ENCODE results near the gene PTPRN.
"Not testable (repeated sequence)": the region's sequence is repeated elsewhere in the genome, so short reads cannot be mapped to it uniquely, and the experiment has no call there.

Gene PTPRN

DNA sequence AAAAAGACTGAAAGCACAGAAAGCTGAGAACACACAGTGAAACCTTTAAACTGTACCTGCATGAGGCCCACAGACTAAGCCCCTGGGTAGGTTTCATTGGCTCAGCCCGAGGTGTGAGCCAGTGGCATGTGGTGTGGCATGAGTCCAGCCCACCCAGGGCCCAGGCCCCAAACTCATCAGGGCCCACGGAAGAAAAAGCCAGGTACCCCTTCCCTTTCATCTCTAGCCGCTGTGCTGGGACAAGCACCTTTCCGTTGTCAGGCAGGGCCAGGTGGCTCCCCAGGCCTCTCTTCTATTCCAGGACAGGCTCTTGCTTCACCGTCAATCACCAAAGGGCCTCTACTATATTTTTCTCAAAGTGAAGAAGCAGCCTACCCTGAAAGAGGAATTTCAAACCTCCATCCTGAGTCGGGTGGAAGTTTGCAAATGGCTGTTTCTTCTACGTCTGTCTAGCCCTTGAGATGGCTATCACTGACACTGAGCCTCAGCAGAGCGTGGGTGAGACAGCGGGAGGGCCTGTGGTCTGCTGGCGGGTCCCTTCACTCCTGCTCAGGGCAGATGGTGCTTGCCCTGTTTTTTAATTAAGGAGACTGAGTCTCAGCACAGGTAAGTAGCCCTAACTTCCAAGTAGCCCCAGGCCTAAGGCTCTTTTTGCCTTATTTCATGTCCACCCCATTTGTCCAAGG lies 21.5 kb downstream of the PTPRN start:
- no peak for DNase-seq (ENCODE audit: low read depth)
- TF ChIP-seq, protein P1, sequence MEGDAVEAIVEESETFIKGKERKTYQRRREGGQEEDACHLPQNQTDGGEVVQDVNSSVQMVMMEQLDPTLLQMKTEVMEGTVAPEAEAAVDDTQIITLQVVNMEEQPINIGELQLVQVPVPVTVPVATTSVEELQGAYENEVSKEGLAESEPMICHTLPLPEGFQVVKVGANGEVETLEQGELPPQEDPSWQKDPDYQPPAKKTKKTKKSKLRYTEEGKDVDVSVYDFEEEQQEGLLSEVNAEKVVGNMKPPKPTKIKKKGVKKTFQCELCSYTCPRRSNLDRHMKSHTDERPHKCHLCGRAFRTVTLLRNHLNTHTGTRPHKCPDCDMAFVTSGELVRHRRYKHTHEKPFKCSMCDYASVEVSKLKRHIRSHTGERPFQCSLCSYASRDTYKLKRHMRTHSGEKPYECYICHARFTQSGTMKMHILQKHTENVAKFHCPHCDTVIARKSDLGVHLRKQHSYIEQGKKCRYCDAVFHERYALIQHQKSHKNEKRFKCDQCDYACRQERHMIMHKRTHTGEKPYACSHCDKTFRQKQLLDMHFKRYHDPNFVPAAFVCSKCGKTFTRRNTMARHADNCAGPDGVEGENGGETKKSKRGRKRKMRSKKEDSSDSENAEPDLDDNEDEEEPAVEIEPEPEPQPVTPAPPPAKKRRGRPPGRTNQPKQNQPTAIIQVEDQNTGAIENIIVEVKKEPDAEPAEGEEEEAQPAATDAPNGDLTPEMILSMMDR (conservative IDR thresholded peaks at IDR 0.05; ENCODE audit: low read length), result no peak
- no peak overlapping the region for H3K4me3 ChIP-seq (ENCODE audit: low read length)

DNA sequence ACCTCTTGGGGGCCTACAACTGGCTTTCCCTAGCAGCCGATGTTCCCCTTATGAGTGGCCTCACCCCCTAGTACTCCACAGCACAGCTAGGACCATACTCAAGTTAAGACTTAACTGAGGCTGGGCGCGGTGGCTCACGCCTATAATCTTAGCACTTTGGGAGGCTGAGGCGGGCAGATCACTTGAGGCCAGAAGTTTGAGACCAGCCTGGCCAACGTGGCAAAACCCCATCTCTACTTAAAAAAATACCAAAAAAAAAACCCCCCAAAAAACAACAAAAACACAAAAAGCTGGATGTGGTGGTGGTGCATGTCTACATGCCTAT lies 22.1 kb downstream of the PTPRN start:
- DNase-seq (ENCODE audit: low read depth); H3K4me3 ChIP-seq (ENCODE audit: low read length): not testable (repeated sequence)

DNA sequence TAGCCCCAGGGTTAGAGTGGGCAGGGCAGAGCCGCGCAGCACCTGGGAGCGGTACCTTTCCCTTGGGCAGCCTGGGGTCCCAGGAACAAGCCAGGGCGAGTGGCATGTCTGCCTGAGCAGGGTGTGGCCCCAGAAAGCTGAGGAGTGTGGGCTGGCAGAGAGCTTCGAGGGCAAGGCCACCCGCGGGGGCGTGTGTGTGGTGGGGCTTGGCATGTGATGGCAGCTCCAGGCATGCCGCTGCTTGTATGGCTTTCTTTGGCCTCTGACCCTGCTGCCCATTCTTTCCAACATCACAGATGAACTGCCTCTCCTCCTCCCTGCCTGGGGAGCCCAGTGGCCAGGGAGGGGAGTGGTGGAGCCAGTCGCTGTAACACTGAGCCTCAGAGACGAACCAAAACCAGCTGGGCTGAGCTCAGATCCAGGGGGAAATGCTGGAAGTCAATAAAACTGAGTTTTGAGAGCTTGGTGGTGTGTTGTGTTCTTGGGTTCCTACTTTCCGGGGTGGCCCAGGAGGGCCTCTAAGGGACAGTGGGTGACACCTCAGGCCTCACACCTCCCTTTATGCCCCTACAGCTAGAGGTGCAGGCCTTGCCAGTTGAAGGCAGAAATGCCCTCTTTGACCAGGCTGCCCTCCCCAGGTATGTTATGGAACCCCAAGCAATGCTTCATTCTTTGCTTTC lies 22.6 kb downstream of the PTPRN start:
- TF ChIP-seq, protein P1 (conservative IDR thresholded peaks at IDR 0.05; ENCODE audit: low read length), result 0 out of 2 replicates have a peak, but pooled peaks have one; percentile 4
- DNase-seq (ENCODE audit: low read depth), result no peak
- no peak overlapping the region for H3K4me3 ChIP-seq (ENCODE audit: low read length)

DNA sequence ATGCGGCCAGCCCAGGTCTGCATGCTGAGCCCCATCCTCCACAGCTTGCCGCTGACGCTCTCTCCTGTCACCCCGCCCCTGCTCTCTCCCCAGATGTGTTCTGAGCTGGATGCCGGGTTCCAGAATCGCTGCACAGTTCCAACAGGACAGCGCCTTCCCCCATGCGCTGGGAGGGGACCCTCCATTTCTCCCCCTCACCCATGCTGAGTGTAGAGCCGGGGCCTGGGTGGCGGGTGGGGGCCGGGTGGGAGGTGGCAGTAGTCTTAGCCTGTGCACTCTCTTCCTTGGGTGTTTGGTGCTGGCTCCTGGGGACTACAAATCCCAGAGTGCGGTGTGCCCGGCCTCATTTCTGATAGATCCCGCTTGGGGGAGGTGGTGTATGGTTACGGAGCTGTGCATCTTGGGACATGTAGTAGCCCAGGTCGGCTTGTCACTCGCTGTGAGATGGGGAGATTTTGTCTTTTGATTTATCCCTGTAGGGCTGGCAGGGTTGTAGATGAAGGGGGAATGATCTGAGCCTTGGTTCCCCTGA lies 23.2 kb downstream of the PTPRN start:
- TF ChIP-seq, protein P1 (conservative IDR thresholded peaks at IDR 0.05; ENCODE audit: low read length), result no peak
- DNase-seq (ENCODE audit: low read depth), result peak; percentile 73
- H3K4me3 ChIP-seq (ENCODE audit: low read length), result no peak overlapping the region; the same call in 1 of the 2 replicates

DNA sequence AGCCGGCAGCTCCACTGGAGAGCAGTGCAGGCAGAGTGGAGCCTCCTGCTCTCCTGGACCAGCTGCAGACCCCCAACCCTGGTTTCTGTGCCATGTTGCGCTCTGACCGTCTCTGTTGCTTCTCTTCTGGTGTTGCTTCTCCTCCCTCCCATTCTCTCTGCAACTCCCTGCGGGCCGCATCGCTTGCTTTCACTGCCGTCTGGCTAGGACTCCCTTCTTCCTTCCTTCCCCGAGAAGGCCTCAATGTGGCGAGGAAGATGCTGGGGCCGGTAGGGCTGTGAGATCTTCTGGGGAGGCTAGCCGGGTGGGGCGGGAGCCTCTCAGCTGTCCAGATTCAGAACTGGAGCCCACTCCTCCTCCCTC lies 23.8 kb downstream of the PTPRN start:
- TF ChIP-seq, protein P1 (conservative IDR thresholded peaks at IDR 0.05; ENCODE audit: low read length), result no peak
- DNase-seq (ENCODE audit: low read depth), result no peak
- H3K4me3 ChIP-seq (ENCODE audit: low read length), result no peak overlapping the region

DNA sequence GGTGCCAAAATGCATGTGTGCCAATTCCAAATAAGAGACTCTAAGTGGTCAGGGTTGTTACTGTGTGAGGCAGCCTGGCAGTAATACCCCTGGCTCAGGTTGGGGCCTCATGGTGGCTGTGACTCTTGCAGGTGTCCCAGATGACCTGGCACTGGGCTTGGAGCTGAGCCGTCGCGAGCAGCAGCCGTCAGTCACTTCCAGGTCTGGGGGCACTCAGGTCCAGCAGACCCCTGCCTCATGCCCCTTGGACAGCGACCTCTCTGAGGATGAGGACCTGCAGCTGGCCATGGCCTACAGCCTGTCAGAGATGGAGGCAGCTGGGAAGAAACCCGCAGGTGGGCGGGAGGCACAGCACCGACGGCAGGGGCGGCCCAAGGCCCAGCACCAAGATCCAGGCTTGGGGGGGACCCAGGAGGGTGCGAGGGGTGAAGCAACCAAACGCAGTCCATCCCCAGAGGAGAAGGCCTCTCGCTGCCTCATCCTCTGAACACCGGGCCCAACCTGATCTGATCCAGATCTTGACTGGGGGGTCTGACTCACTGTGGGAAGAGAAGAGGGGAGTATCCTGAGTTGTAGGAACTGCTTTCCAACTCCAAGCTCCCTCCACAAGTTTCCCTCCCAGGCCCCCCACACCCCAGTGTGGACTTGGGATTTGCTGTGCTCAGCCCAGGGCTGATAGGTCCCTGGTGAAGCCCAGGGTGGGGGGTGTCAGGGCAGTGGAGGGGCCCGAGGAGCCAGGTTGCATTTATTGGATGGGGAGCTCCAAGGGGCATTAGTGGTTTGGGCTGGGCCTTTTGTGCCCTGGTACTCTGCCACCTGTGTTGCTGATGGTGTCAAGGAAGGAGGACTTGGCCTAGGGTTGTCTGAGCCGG lies 24.5 kb downstream of the PTPRN start:
- DNase-seq (ENCODE audit: low read depth), result no peak
- H3K4me3 ChIP-seq (ENCODE audit: low read length), result no peak overlapping the region
- TF ChIP-seq, protein P1 (conservative IDR thresholded peaks at IDR 0.05; ENCODE audit: low read length), result no peak

DNA sequence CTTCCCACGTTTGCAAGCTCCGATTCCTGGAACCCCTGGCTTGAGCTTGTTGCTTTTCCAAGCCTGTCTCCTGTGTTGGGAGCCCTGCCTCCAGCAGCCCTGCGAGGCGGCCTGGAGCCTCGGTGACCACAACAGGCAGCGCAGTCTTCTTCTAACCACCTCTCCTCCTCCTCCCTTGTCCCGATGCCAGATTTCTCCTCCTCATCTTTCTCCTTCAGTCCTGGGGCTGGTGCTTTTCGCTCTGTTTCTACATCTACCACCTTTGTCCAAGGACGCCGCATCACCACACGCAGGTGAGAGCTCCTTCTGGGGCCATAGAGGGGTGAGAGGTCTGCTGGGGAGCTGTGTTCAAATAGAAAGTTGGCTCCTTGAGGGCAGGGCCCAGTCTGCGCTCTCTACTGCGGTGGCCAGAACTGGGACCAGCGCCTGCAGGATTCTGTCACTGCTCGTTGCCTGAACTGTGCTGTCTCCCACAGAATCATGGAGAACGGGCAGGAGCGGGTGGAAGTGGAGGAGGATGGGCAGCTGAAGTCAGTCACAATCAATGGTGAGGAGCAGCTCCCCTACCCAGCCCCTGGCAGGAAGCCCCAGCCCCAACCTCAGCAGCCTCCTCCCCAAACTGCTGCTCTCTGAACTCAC lies 26.1 kb downstream of the PTPRN start:
- no peak overlapping the region for H3K4me3 ChIP-seq (ENCODE audit: low read length)
- TF ChIP-seq, protein P1 (conservative IDR thresholded peaks at IDR 0.05; ENCODE audit: low read length), result no peak
- DNase-seq (ENCODE audit: low read depth), result no peak

All from AG10803 (cell line).